Dedifferentiated amniotic fluid mesenchymal stem cell (primary cell): ENCODE data around the gene WNT9A.
"Not testable (repeated sequence)": the region's sequence is repeated elsewhere in the genome, so short reads cannot be mapped to it uniquely, and the experiment has no call there.

ENCODE experiments used
- DNase-seq: peaks from one replicate; pipeline ENCODE4 v3.0.0-alpha.2; 2016; ENCODE audit errors: extremely low spot score

Gene WNT9A, protein sequence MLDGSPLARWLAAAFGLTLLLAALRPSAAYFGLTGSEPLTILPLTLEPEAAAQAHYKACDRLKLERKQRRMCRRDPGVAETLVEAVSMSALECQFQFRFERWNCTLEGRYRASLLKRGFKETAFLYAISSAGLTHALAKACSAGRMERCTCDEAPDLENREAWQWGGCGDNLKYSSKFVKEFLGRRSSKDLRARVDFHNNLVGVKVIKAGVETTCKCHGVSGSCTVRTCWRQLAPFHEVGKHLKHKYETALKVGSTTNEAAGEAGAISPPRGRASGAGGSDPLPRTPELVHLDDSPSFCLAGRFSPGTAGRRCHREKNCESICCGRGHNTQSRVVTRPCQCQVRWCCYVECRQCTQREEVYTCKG

DNA sequence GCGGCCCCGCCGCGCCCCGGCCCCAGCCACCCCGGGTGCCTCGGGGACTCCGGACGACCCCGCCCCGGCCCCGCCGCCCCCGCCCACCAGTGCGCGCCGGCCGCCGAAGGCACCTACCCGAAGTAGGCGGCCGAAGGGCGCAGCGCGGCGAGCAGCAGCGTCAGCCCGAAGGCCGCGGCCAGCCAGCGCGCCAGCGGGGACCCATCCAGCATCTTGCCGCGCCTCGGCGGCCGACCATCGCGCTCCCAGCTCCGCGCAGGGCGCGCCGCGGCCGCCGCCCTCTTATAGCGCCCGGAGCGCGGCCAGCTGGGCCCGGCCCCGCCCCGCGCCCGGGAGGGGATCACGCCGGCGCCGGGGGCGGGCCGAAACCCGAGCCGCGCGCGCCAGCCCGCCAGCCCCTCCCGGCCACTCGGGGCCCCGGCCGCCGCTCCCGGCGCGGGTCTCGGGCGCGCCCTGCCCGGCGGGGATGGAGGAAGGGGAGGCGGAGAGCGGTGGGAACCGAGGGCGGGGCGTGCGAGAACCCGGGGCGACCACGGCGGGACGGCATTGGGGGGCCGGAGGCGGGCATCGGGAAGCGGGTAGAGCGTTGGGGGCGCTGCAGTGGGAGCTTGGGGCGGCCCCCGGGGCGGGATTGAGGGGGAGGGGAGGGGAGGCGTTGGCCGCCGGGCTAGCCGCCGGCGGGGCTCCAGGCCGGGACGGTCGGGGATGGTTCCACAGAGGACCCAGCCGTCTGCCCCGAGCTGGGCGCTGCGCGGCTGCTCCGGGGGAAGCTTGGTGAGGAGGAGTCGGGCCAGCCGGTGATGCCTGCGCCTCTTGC, at the start of gene WNT9A:
Gene WNT9A, minus strand, starts transcription at position 257 of the 817 bp plus-strand sequence. Its CDS starts 45 bp downstream, at position 212.
- peak; percentile 54 for DNase-seq

DNA sequence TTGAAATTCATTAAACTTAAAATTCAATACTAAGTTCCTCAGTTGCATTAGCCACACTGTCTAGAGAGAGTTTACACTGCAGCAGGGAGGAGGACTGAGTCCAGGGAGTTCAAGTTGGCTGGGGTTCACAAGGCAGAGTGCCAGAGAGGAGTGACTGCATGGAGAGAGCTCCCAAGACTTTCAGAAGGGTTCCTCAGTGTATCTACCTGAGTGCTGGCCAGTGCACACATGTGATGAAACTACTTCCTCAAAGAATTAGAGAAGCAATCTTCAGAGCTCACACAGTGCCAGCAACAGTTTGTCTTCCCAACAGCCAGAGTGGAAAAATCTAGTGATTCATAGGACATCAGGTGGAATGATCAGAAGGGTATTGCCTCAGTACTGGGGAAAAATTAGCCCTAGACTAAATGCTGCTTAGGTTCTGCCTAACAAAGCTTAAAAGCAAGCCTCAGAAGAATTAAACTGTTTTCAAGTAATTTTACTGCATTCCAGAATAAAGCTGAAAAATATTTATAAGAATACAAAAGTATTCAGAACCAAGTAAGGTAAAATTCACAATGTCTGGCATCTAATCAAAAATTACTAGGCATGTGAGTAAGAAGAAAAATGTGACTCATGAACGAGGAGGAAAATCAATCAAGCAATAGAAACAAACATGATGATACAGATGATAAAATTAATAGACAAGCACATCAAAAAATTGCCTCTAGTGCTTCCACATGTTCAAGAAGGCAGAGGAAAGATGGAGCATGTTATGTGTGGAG, 48.6 kb upstream of the WNT9A start:
- no peak for DNase-seq

DNA sequence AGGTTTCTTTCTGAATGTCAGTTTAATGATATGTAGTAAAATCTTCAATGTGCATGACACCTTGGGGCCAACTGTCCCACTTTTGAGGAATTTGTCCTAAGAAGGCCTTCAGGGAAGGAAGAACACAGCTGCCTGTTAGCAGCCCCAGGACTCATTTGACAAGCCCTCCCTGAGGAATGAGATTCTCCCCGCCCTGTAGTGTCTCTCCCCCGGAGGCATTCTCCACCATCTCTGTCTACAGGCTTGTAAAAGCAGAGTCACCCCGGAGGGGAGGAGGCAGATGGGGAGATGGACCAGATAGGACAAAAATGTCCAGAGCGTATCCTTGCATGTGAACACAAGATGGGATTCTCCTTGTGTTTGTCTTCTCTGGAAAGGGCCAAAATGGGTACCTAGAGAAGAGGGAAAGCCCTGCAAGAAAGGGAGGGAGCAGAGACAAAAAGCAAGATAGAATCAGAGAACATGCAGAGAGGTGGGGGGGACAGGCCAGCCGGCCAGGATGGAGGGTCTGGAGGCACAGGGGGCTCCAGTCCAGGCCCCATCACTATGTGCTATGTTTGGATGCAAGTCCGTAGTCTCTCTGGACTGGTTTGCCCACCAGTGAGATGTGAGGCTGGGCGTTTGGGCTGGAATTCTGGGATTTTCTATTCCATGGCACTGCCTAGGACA, 47.0 kb upstream of the WNT9A start:
- no peak for DNase-seq

DNA sequence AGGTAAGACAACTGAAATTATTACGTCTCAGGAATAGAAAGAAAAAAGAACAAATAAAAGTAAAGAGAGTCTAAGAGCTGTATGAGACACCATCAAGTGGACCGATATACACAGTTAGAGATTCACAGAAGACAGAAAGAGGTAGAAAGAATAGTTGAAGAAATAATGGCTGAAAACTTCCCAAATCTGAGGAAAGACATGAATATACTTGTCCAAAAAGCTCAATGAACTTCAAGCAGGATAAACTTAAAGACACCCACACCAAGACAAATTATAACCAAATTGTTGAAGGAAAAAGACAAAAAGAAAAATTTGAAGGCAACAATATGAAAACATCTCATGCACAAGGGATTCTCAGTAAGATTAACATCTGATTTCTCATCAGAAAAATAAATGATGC, 39.4 kb upstream of the WNT9A start:
- no peak for DNase-seq

DNA sequence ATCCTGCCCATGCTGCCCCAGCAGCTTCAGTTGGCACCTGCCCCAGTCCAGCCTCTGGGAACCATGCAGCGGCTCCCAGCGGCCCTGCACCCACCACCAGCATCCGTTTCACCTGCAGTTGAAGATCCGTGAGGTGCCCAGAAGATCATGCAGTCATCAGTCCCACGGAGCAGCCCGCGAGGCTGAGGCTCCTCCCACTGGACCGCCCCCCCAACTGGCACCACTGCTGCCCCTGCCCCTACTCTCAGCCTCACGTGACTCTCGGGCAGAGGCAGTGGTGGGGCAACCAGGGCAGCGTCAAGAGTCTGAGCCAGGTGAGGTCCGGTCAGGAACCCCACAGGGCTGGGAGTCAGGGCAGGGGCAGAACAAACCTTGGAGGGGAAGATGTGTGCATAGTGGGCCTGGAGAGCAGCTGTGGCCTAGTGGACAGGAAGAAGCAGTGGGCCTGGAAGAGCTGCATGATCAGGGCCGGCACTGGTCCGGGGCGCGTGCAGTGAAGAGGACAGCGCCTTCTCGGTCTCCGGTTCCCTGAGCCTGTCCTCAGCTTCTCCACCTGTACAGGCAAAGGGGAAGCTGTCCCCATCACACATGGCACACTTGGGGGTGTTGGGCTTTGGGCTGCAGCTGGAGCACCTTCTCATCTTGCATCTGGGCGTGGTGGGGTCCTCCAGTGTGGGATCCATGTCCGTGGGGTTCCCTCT, 28.0 kb upstream of the WNT9A start:
- peak; percentile 4 for DNase-seq

DNA sequence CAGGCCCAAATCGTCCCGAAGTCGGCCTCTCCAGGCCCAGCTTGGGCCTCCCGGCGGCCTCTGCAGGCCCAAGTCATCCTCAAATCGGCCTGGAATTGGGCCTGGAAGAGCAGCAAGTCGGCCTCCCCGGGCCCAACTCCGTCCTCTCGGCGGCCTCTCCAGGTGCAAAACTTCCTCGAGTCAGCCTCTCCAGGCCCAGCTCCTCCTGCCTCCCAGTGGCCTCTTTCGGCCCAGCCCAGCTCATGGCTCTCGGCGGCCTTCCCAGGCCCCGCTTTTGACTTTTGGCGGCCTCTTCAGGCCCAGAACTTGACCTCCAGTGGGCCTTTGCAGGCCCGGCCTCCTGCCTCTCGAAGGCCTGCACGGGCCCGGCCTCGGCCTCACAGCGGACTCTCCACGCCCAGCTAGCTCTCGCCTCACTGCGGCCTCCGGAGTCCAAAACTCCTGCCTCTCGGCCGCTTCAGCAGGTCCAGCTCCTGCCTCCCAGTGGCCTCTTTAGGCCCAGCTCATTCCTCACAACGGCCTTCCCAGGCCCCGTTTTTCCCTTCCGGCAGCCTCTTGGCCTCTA, 26.1 kb upstream of the WNT9A start:
- DNase-seq = not testable (repeated sequence)

DNA sequence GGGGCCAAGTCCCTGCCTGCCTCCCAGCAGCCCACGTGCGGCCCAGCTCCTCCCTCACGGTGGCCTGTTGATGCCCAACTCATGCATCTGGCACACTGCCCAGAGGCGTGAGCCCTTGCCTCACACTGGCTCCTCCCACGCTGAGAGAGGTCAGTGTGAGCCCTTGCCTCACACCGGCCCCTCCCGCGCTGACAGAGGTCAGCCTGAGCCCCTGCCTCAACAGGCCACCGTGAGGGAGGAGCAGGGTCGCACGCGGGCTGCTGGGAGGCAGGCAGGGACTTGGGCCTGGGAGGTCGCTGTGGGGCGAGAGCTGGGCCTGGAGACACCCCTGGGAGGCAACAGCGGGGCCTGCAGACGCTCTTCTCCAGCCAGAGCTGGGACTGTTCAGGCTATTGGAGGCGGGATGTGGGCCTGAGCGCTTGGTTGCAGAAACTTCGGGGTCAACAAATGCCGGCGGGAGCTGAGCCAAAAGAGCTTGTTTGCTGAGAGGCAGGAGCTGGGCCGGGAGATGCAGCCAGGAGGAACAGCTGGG, 25.2 kb upstream of the WNT9A start:
- DNase-seq = peak; percentile 6

DNA sequence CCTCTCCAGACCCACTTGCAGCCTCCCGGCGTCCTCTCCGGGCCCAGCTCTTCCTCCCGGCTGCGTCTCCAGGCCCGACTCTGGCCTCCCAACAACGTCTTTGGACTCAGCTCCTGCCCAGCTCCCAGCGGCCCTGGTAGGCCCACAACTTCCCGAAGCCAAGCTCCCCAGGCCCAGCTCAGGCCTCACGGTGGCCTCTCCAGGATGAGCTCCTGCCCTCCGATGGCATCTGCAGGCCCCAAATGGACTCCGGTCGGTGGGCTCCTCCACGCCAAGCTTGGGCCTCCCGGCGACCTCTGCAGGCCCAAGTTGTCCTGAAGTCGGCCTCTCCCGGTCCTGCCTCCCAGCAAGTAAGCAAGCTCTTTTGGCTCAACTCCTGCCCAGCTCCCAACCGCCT, 24.5 kb upstream of the WNT9A start:
- DNase-seq = not testable (repeated sequence)

DNA sequence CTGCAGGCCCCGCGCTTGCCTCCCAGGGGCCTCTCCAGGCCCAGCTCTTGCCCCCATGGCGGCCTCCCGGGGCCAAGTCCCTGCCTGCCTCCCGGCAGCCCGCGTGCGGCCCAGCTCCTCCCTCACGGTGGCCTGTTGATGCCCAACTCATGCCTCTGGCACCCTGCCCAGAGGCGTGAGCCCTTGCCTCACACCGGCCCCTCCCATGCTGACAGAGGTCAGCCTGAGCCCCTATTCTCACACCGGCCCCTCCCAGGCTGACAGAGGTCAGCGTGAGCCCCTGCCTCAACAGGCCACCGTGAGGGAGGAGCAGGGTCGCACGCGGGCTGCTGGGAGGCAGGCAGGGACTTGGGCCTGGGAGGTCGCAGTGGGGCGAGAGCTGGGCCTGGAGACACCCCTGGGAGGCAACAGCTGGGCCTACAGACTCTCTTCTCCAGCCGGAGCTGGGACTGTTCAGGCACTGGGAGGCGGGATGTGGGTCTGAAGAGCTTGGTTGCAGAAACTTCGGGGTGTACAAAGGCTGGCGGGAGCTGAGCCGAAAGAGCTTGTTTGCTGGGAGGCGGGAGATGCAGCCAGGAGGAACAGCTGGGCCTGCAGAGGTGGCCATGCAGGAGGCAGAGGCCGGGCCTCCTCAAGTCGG, 24.0 kb upstream of the WNT9A start:
- DNase-seq = not testable (repeated sequence)

DNA sequence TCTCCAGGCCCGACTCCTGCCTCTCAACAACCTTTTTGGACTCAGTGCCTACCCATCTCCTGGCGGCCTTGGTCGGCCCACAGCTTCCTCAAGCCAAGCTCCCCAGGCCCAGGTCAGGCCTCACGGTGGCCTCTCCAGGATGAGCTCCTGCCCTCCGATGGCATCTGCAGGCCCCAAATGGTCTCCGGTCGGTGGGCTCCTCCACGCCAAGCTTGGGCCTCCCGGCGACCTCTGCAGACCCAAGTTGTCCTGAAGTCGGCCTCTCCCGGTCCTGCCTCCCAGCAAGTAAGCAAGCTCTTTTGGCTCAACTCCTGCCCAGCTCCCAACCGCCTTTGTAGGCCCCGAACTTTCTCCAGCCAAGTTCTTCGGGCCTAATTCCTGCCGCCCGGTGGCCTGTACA, 23.5 kb upstream of the WNT9A start:
- DNase-seq = not testable (repeated sequence)

DNA sequence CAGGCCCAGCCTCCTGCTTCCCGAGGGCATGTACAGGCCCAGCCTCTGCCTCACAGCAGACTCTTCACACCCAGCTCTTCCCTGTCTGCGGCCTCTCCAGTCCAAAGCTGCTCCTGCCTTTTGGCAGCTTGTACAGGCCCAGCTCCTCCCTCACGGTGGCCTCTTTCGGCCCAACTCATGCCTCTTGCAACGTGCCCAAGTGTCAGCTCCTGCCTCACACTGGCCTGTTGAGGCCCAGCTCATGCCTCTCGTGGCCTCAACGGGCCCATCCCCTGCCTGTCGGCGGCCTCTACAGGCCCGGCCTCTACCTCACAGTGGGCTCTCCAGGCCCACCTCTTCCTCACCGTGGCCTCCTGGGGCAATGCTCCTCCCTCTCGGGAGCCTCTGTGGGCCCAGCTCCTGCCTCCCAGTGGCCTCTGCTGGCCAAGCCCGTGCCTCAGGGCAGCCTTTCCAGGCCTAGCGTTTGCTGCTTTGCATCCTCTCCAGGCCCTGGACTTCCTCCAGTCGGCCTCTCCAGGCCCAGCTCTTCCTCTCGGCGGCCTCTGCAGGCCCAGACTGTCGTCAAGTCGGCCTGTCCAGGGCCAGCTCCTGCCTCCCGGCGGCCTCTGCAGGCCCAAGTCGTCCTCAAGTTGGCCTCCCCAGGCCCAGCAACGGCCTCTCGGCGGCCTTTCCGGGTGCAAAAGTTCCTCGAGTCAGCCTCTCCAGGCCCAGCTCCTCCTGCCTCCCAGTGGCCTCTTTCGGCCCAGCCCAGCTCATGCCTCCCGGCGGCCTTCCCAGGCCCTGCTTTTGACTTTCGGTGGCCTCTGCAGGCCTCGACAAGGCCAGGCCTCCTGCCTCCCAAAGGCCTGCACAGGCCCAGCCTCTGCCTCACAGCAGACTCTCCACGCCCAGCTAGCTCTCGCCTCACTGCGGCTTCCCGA, 22.6 kb upstream of the WNT9A start:
- not testable (repeated sequence) for DNase-seq

DNA sequence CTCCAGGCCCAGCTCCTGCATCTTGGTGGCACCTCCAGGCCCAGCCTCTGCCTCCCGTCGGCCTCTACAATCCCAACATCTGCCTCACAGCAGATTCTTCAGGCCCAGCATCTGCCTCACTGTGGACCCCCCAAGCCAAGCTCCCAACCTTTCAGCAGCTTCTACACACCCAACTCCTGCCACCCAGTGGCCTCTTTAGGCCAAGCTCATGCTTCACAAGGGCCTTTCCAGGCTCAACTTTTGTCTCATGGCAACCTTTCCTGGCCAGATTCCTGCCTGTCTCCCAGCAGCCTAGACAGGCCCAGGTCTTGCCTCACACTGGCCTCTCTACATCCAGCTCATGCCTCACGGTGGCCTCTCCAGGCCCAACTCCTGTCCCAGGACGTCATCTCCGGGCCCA, 20.1 kb upstream of the WNT9A start:
- not testable (repeated sequence) for DNase-seq

DNA sequence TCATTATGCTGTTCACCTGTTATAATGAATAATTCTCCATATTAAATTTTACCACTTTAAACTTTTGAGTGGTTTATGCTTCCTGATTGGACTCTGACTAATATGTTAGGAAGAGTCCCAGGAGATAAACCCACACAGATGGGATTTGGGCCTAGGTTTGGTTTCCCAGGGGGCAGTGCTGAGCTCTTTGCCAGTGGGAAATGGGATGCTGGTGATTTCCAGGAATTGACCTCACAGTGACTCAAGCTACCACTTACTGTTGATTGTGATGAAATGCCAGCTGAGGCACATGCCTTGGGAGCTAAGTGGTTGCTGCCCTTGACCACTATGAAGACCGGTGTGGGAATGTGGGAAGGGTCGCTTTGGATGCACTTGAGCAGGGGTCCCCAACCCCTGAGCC, 19.0 kb upstream of the WNT9A start:
- not testable (repeated sequence) for DNase-seq

DNA sequence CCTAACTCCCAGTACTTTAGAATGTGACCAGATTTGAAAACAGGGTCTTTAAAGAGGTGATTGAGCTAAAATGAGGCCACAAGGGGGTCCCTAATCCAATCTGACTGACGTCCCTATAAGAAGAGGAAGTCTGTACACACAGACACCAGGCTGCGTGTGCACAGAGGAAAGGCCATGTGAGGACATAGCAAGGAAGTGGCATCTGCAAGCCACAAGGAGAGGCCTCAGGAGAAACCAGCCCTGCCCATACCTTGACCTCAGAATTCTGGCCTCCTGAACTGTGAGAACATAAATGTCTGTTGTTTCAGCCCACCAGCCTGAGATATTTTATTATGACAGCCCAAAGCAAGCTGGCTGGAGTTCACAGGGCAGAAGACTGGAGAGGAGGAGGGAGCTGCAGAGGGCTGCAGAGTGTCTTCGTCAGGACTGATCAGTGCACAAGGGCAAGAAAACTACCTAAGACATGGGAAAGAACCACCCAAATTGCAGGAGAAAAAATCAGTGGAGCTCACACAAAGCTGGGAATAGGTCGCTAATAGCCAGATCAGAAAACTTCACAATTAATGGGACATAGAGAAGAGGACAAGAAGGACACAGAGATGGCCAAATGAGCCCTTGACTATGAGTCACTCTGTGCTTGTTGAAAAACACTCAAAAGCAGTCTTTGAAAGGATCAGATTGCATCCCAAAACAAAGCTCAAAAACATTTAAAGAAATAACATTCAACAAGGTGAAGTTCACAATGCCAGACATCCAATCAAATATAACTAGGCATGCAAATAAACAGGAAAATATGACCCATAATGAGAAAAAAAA, 14.1 kb upstream of the WNT9A start:
- DNase-seq = peak; percentile 14

DNA sequence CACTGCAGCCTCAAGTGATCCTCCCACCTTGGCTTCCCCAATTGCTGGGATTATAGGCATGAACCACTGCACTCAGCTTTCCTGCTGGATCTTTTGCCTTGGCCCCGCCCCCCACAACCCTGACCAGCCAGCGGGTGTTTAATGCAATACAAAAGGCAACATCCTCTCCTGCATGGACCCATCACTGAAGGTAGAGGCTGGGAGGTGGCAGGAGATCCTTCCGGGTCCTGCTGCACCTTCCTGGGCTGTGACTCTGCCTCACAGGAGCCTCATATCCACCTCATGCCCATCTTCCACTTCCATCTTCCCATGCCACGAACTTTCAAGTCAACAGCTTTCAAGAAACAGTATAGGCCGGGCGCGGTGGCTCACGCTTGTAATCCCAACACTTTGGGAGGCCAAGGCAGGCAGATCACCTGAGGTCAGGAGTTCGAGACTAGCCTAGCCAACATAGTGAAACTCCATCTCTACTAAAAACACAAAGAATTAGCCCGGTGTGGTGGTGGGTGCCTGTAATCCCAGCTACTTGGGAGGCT, 11.7 kb upstream of the WNT9A start:
- DNase-seq = no peak

DNA sequence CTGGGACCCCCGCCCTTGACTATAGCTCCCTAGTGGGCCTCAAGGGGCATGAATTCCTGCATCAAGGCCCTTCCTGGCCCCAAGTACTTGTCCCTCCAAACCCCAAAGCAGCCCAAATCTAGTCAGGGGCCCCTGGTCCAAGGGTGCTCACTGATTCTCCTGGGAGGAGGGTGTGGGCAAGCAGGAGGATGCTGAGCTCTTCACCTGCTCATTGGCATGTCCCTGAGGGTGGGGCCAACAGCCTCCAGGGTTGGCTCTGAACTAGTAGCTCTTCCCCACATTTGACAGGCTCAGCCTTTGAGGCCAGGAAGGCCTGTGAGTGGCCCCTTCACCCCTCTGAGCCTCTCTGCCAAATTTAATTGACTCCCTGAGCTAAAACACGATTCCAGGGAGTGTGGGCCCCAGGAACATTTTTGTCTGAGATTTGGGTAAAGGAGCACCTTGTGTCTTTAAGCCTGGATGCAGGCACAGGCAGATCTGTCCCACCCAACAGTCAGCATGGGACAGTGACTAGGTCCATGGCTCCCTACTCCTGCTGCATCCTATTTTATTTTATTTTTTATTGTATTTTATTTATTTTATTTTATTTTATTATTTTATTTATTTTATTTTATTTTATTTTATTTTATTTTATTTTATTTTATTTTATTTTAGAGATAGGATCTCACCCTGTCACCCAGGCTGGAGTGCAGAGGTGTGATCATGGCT, 11.0 kb upstream of the WNT9A start:
- DNase-seq = no peak

DNA sequence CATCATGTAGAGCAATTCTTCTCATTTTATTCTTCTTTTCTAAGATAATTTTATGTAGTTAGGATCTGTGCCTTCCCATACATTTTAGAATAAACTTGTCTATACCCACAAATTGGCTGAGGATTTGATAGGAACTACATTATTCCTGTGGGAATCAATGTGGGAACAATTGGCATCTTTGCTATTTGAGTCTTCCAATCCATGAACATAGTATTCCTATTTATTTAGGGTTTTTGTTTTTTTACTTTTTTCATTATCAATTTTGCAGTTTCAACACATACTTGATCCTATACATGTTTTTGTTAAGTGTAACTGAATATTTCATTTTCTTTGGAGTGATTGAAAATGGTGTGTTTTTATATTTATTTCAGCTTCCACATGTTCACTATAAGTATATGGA, 8.1 kb upstream of the WNT9A start:
- DNase-seq = no peak
